ENCODE results near the gene SPTBN1.

The SPTBN1 gene

DNA sequence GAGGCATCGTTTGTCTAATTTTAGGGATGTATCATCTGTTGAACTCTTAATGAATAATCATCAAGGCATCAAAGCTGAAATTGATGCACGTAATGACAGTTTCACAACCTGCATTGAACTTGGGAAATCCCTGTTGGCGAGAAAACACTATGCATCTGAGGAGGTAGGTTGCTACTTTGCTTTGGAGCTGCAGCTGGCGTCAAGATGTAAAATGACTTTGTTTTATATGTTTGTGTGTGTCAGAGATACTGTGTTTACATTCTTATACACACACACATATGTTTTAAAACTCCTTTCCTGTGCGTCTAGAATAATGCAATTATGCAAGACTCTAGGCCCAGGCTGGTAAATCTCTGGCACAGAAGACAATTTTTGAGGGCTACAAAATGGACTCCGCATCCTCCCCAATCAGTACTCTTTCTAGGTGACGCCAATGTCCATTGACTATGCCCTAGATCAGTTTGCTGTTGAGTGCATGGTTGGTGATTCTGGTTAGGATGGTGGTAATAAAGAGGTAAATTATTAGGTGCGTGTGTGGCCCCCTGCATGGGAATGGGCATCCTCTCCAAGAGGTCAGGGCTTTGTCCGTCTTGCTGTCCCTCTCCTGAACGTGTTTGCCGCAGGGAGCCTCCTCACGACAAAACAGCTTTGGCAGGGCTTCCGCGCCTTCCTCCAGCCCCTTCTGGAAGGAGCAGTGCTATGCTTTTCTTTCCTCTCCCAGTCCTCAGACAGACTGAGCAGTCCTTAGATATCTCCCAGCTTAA is 199.1 kb downstream of the SPTBN1 start:
- Histone ChIP-seq H3K4me1 (ENCODE audit: insufficient read depth, low read length, poor library complexity, severe bottlenecking) (peaks cover 8% of the 10 kb centered on the region), H3K36me3 (ENCODE audit: insufficient read depth, low read length) (peaks cover 99% of the 10 kb centered on the region), H3K79me2 (ENCODE audit: insufficient read depth, low read length) (no peaks in the 10 kb centered on the region), H2AFZ (ENCODE audit: low read length) (no peak overlapping the region), H3K4me2 (ENCODE audit: low read depth, low read length, poor library complexity, severe bottlenecking) (no peak overlapping the region), H3K27me3 (ENCODE audit: insufficient read depth, low read length, poor library complexity, severe bottlenecking) (no peaks in the 10 kb centered on the region), H3K4me3 (ENCODE audit: low read length, poor library complexity, severe bottlenecking) (no peak overlapping the region), H3K9me3 (ENCODE audit: insufficient read depth, low read depth, low read length) (no peaks in the 10 kb centered on the region), H3F3A (ENCODE audit: low read depth) (no peaks in the 10 kb centered on the region), H4K20me1 (ENCODE audit: insufficient read depth, low read length, poor library complexity, severe bottlenecking) (peaks cover 5% of the 10 kb centered on the region), H3K9ac (ENCODE audit: low read depth, low read length, poor library complexity, severe bottlenecking) (no peak overlapping the region), H3K9me2 (replicated peaks; ENCODE audit: low read depth, low read length) (no peaks in the 10 kb centered on the region)
- no peak for TF ChIP-seq EZH2phosphoT487 (IDR thresholded peaks at IDR 0.05; ENCODE audit: borderline replicate concordance)
- TF ChIP-seq CTCF (conservative IDR thresholded peaks at IDR 0.05; ENCODE audit: low read length): no peak

- Histone ChIP-seq H3K4me1 (ENCODE audit: insufficient read depth, low read length, poor library complexity, severe bottlenecking) (peaks cover 8% of the 10 kb centered on the region), H3K9ac (ENCODE audit: low read depth, low read length, poor library complexity, severe bottlenecking) (no peak overlapping the region), H3K36me3 (ENCODE audit: insufficient read depth, low read length) (peaks cover 99% of the 10 kb centered on the region), H3K4me2 (ENCODE audit: low read depth, low read length, poor library complexity, severe bottlenecking) (no peak overlapping the region), H3K4me3 (ENCODE audit: low read length, poor library complexity, severe bottlenecking) (no peak overlapping the region), H3K27me3 (ENCODE audit: insufficient read depth, low read length, poor library complexity, severe bottlenecking) (no peaks in the 10 kb centered on the region), H4K20me1 (ENCODE audit: insufficient read depth, low read length, poor library complexity, severe bottlenecking) (peaks cover 5% of the 10 kb centered on the region), H3K9me2 (replicated peaks; ENCODE audit: low read depth, low read length) (no peaks in the 10 kb centered on the region), H2AFZ (ENCODE audit: low read length) (no peak overlapping the region), H3K79me2 (ENCODE audit: insufficient read depth, low read length) (no peaks in the 10 kb centered on the region), H3K9me3 (ENCODE audit: insufficient read depth, low read depth, low read length) (no peaks in the 10 kb centered on the region), H3F3A (ENCODE audit: low read depth) (no peaks in the 10 kb centered on the region)
- TF ChIP-seq EZH2phosphoT487 (IDR thresholded peaks at IDR 0.05; ENCODE audit: borderline replicate concordance): no peak
- TF ChIP-seq CTCF (conservative IDR thresholded peaks at IDR 0.05; ENCODE audit: low read length): no peak
These were observed 200.7 kb downstream of the SPTBN1 start for GRCh38 chr2:54656863-54657262.

GRCh38 chr2:54657664-54658083 is 201.5 kb downstream of the SPTBN1 start:
- no peak overlapping the region for H3K4me2 ChIP-seq (ENCODE audit: low read depth, low read length, poor library complexity, severe bottlenecking)
- H3K36me3 ChIP-seq (ENCODE audit: insufficient read depth, low read length): peaks cover 99% of the 10 kb centered on the region
- H2AFZ ChIP-seq (ENCODE audit: low read length): no peak overlapping the region
- H3F3A ChIP-seq (ENCODE audit: low read depth): no peaks in the 10 kb centered on the region
- peaks cover 8% of the 10 kb centered on the region for H3K4me1 ChIP-seq (ENCODE audit: insufficient read depth, low read length, poor library complexity, severe bottlenecking)
- H3K9ac ChIP-seq (ENCODE audit: low read depth, low read length, poor library complexity, severe bottlenecking): no peak overlapping the region
- TF ChIP-seq CTCF (conservative IDR thresholded peaks at IDR 0.05; ENCODE audit: low read length): peak; percentile 69
- TF ChIP-seq EZH2phosphoT487 (IDR thresholded peaks at IDR 0.05; ENCODE audit: borderline replicate concordance): no peak
- H3K9me2 ChIP-seq (replicated peaks; ENCODE audit: low read depth, low read length): no peaks in the 10 kb centered on the region
- H3K4me3 ChIP-seq (ENCODE audit: low read length, poor library complexity, severe bottlenecking): no peak overlapping the region
- H3K9me3 ChIP-seq (ENCODE audit: insufficient read depth, low read depth, low read length): no peaks in the 10 kb centered on the region
- H3K27me3 ChIP-seq (ENCODE audit: insufficient read depth, low read length, poor library complexity, severe bottlenecking): no peaks in the 10 kb centered on the region
- peaks cover 5% of the 10 kb centered on the region for H4K20me1 ChIP-seq (ENCODE audit: insufficient read depth, low read length, poor library complexity, severe bottlenecking)
- no peaks in the 10 kb centered on the region for H3K79me2 ChIP-seq (ENCODE audit: insufficient read depth, low read length)
